ENCODE data around the gene ARHGAP31. TPM values are rescaled to one million over a fixed set of nuclear protein-coding genes. Genes with fewer than 3 reads are reported as not detected.

ARHGAP31 gene
- polyA plus RNA-seq, 1 donor from 2014 or later, result not detected

- Histone ChIP-seq H3K79me2 (replicated peaks; ENCODE audit: insufficient read depth, low read length) (no peaks in the 10 kb centered on the region), H3K27ac (ENCODE audit: low read length) (no peak overlapping the region), H3K9me3 (ENCODE audit: low read length) (no peaks in the 10 kb centered on the region), H3K4me3 (ENCODE audit: low read length) (no peak overlapping the region), H4K20me1 (ENCODE audit: insufficient read depth) (no peaks in the 10 kb centered on the region), H3K9ac (ENCODE audit: low read length) (no peak overlapping the region), H3K4me2 (ENCODE audit: low read length) (no peak overlapping the region), H3K27me3 (ENCODE audit: insufficient read depth, low read depth, low read length) (no peaks in the 10 kb centered on the region), H3K9me2 (ENCODE audit: insufficient read depth, low read length) (no peaks in the 10 kb centered on the region), H3K36me3 (ENCODE audit: insufficient read depth, low read length) (peaks cover 8% of the 10 kb centered on the region), H2AFZ (ENCODE audit: low read depth, low read length) (no peak overlapping the region), H3F3A (ENCODE audit: insufficient read depth, low read length, poor library complexity, severe bottlenecking) (no peaks in the 10 kb centered on the region)
- no peak for TF ChIP-seq CTCF (IDR thresholded peaks at IDR 0.05; ENCODE audit: poor library complexity, severe bottlenecking)
- no peak for TF ChIP-seq EZH2 (IDR thresholded peaks at IDR 0.05; ENCODE audit: borderline replicate concordance, insufficient read depth, low read length, poor library complexity, severe bottlenecking)
- no peak for TF ChIP-seq TAF1 (IDR thresholded peaks at IDR 0.05; ENCODE audit: low read depth)
- no peak for TF ChIP-seq SMC3 (conservative IDR thresholded peaks at IDR 0.05; ENCODE audit: poor library complexity)
- TF ChIP-seq RAD21 (conservative IDR thresholded peaks at IDR 0.05), result no peak
- no peak for TF ChIP-seq MXI1 (conservative IDR thresholded peaks at IDR 0.05; ENCODE audit: poor library complexity, severe bottlenecking)
- no peak for TF ChIP-seq EP300 (conservative IDR thresholded peaks at IDR 0.05; ENCODE audit: poor library complexity, severe bottlenecking)
- TF ChIP-seq REST (IDR thresholded peaks at IDR 0.05; ENCODE audit: borderline replicate concordance), result no peak
- TF ChIP-seq POLR2AphosphoS5 (IDR thresholded peaks at IDR 0.05), result no peak
Measured at GRCh38 chr3:119436977-119437376, 142.8 kb downstream of the ARHGAP31 start.

- no peaks in the 10 kb centered on the region for H3F3A ChIP-seq (ENCODE audit: insufficient read depth, low read length, poor library complexity, severe bottlenecking)
- H3K9me2 ChIP-seq (ENCODE audit: insufficient read depth, low read length), result no peaks in the 10 kb centered on the region
- H3K36me3 ChIP-seq (ENCODE audit: insufficient read depth, low read length), result peaks cover 8% of the 10 kb centered on the region
- no peaks in the 10 kb centered on the region for H4K20me1 ChIP-seq (ENCODE audit: insufficient read depth)
- H3K4me3 ChIP-seq (ENCODE audit: low read length), result no peak overlapping the region
- H3K9me3 ChIP-seq (ENCODE audit: low read length), result no peaks in the 10 kb centered on the region
- no peak overlapping the region for H2AFZ ChIP-seq (ENCODE audit: low read depth, low read length)
- H3K9ac ChIP-seq (ENCODE audit: low read length), result no peak overlapping the region
- no peak overlapping the region for H3K4me2 ChIP-seq (ENCODE audit: low read length)
- H3K27me3 ChIP-seq (ENCODE audit: insufficient read depth, low read depth, low read length), result no peaks in the 10 kb centered on the region
- no peak overlapping the region for H3K27ac ChIP-seq (ENCODE audit: low read length)
- TF ChIP-seq CTCF (IDR thresholded peaks at IDR 0.05; ENCODE audit: poor library complexity, severe bottlenecking) (no peak), EP300 (conservative IDR thresholded peaks at IDR 0.05; ENCODE audit: poor library complexity, severe bottlenecking) (no peak), REST (IDR thresholded peaks at IDR 0.05; ENCODE audit: borderline replicate concordance) (no peak), POLR2AphosphoS5 (IDR thresholded peaks at IDR 0.05) (no peak), TAF1 (IDR thresholded peaks at IDR 0.05; ENCODE audit: low read depth) (no peak), EZH2 (IDR thresholded peaks at IDR 0.05; ENCODE audit: borderline replicate concordance, insufficient read depth, low read length, poor library complexity, severe bottlenecking) (no peak), SMC3 (conservative IDR thresholded peaks at IDR 0.05; ENCODE audit: poor library complexity) (no peak)
- no peaks in the 10 kb centered on the region for H3K79me2 ChIP-seq (replicated peaks; ENCODE audit: insufficient read depth, low read length)
Measured at GRCh38 chr3:119437691-119438258, 143.6 kb downstream of the ARHGAP31 start.

All from neural cell (in vitro differentiated cells).